Sigmoid colon (tissue), 3 donors: Measurements from ENCODE around the gene WDR90.
"Not testable (repeated sequence)": the region's sequence is repeated elsewhere in the genome, so short reads cannot be mapped to it uniquely, and the experiment has no call there.

Source experiments
- POLR2A ChIP-seq, 2 donors: fragments of 450-650 bp; IDR thresholded peaks; one replicate each; pipeline ENCODE4 v1.6.1; 2016; ENCODE audit warnings: antibody characterized with exemption in 2 of 2, mild to moderate bottlenecking in 2 of 2, moderate library complexity in 2 of 2
- TF ChIP-seq, protein P1 (sequence below), 4 experiments: fragments of 450-650 bp in 3 of 4; fragments of 200-600 bp in 1 of 4; IDR thresholded peaks; one replicate each; pipeline ENCODE4 v1.5.1; 2016 to 2019; ENCODE audit warnings: antibody characterized with exemption in 4 of 4, mild to moderate bottlenecking in 3 of 4, moderate library complexity in 2 of 4

- TF ChIP-seq, protein P1, sequence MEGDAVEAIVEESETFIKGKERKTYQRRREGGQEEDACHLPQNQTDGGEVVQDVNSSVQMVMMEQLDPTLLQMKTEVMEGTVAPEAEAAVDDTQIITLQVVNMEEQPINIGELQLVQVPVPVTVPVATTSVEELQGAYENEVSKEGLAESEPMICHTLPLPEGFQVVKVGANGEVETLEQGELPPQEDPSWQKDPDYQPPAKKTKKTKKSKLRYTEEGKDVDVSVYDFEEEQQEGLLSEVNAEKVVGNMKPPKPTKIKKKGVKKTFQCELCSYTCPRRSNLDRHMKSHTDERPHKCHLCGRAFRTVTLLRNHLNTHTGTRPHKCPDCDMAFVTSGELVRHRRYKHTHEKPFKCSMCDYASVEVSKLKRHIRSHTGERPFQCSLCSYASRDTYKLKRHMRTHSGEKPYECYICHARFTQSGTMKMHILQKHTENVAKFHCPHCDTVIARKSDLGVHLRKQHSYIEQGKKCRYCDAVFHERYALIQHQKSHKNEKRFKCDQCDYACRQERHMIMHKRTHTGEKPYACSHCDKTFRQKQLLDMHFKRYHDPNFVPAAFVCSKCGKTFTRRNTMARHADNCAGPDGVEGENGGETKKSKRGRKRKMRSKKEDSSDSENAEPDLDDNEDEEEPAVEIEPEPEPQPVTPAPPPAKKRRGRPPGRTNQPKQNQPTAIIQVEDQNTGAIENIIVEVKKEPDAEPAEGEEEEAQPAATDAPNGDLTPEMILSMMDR (IDR thresholded peaks at IDR 0.05), result peak in 1 of 4 experiments; percentile 12
- TF ChIP-seq POLR2A (IDR thresholded peaks at IDR 0.05), result not testable (repeated sequence)
Measured at GRCh38 chr16:712740-713250, 63.6 kb downstream of the WDR90 start.
